ENCODE data around the gene FAM200C.

The FAM200C gene

GRCh38 chr5:160435532-160435931 is 35.7 kb upstream of the FAM200C start:
- Mint-ChIP-seq H3K27me3 (peaks cover 16% of the 10 kb centered on the region), H3K4me3 (no peak overlapping the region), H3K27ac (no peak overlapping the region), H3K4me1 (peaks cover 13% of the 10 kb centered on the region), H3K36me3 (peaks cover 2% of the 10 kb centered on the region), H3K9me3 (no peaks in the 10 kb centered on the region)
- CTCF ChIA-PET: no interaction called here
- no peak for DNase-seq

GRCh38 chr5:160434022-160434531 is 34.2 kb upstream of the FAM200C start:
- CTCF ChIA-PET: no interaction called here
- Mint-ChIP-seq H3K4me1 (peaks cover 10% of the 10 kb centered on the region), H3K9me3 (no peaks in the 10 kb centered on the region), H3K27ac (no peak overlapping the region), H3K27me3 (peaks cover 16% of the 10 kb centered on the region), H3K4me3 (no peak overlapping the region), H3K36me3 (peaks cover 10% of the 10 kb centered on the region)
- no peak for DNase-seq

- CTCF ChIA-PET: no interaction called here
Measured at GRCh38 chr5:160432787-160433186, 32.9 kb upstream of the FAM200C start.

GRCh38 chr5:160432196-160432595 is 32.3 kb upstream of the FAM200C start:
- H3K27ac Mint-ChIP-seq: no peak overlapping the region
- no peaks in the 10 kb centered on the region for H3K9me3 Mint-ChIP-seq
- CTCF ChIA-PET: no interaction called here
- H3K27me3 Mint-ChIP-seq: peaks cover 16% of the 10 kb centered on the region
- no peak overlapping the region for H3K4me3 Mint-ChIP-seq
- peaks cover 2% of the 10 kb centered on the region for H3K4me1 Mint-ChIP-seq
- DNase-seq: no peak
- H3K36me3 Mint-ChIP-seq: peaks cover 28% of the 10 kb centered on the region

More at GRCh38 chr5:160432787-160433186, 32.9 kb upstream of the FAM200C start:
- DNase-seq: no peak
- Mint-ChIP-seq H3K4me1 (no peaks in the 10 kb centered on the region), H3K4me3 (no peak overlapping the region), H3K36me3 (peaks cover 22% of the 10 kb centered on the region), H3K27ac (no peak overlapping the region), H3K27me3 (peaks cover 16% of the 10 kb centered on the region), H3K9me3 (no peaks in the 10 kb centered on the region)

- no peak overlapping the region for H3K27ac Mint-ChIP-seq
- H3K9me3 Mint-ChIP-seq: no peaks in the 10 kb centered on the region
- peaks cover 58% of the 10 kb centered on the region for H3K36me3 Mint-ChIP-seq
- H3K4me3 Mint-ChIP-seq: no peak overlapping the region
- no peaks in the 10 kb centered on the region for H3K27me3 Mint-ChIP-seq
- DNase-seq: no peak
- CTCF ChIA-PET: interaction anchor here (10.3 kb wide), 1 partner anchor 11 kb away, joined by 54 read pairs; no protein-coding TSS in a partner anchor
- peaks cover 34% of the 10 kb centered on the region for H3K4me1 Mint-ChIP-seq
Measured at GRCh38 chr5:160427607-160428006, 27.8 kb upstream of the FAM200C start.

GRCh38 chr5:160423099-160423498 is 23.2 kb upstream of the FAM200C start:
- H3K27ac Mint-ChIP-seq: peak overlapping the region; percentile 71
- peaks cover 70% of the 10 kb centered on the region for H3K4me1 Mint-ChIP-seq
- DNase-seq: no peak
- no peaks in the 10 kb centered on the region for H3K9me3 Mint-ChIP-seq
- CTCF ChIA-PET: interaction anchor here (1.5 to 10.3 kb wide), 2 partner anchors 16 to 206 kb away, joined by 3 to 54 read pairs; no protein-coding TSS in a partner anchor
- peak overlapping the region; percentile 95 for H3K4me3 Mint-ChIP-seq
- no peaks in the 10 kb centered on the region for H3K27me3 Mint-ChIP-seq
- peaks cover 47% of the 10 kb centered on the region for H3K36me3 Mint-ChIP-seq

GRCh38 chr5:160421625-160422258 is 21.9 kb upstream of the FAM200C start, which contains the start of gene PTTG1:
PTTG1 (plus strand) TSS chr5:160421855; CDS start chr5:160422313, 458 bp downstream.
- H3K4me1 Mint-ChIP-seq: peaks cover 77% of the 10 kb centered on the region
- DNase-seq: peak; percentile 95
- H3K36me3 Mint-ChIP-seq: peaks cover 38% of the 10 kb centered on the region
- H3K27me3 Mint-ChIP-seq: no peaks in the 10 kb centered on the region
- no peaks in the 10 kb centered on the region for H3K9me3 Mint-ChIP-seq
- CTCF ChIA-PET: interaction anchor here (1.0 to 10.3 kb wide), 2 partner anchors 17 to 48 kb away, joined by 3 to 54 read pairs; no protein-coding TSS in a partner anchor
- H3K4me3 Mint-ChIP-seq: peak within 1 kb of the TSS; percentile 95
- H3K27ac Mint-ChIP-seq: peak within 1 kb of the TSS; percentile 93

- CTCF ChIA-PET: interaction anchor here (0.7 to 3.4 kb wide), 2 partner anchors 19 to 326 kb away, joined by 3 to 19 read pairs; no protein-coding TSS in a partner anchor
- peaks cover 42% of the 10 kb centered on the region for H3K36me3 Mint-ChIP-seq
- H3K4me1 Mint-ChIP-seq: peaks cover 81% of the 10 kb centered on the region
- H3K27ac Mint-ChIP-seq: peak overlapping the region; percentile 97
- H3K9me3 Mint-ChIP-seq: no peaks in the 10 kb centered on the region
- peak overlapping the region; percentile 92 for H3K4me3 Mint-ChIP-seq
- H3K27me3 Mint-ChIP-seq: no peaks in the 10 kb centered on the region
- DNase-seq: no peak
Measured at GRCh38 chr5:160420331-160420610, 20.4 kb upstream of the FAM200C start.

GRCh38 chr5:160419458-160420330 is 19.8 kb upstream of the FAM200C start:
- Mint-ChIP-seq H3K27ac (peak overlapping the region; percentile 97), H3K9me3 (no peaks in the 10 kb centered on the region), H3K36me3 (peaks cover 40% of the 10 kb centered on the region), H3K4me3 (peak overlapping the region; percentile 92), H3K27me3 (no peaks in the 10 kb centered on the region), H3K4me1 (peaks cover 77% of the 10 kb centered on the region)
- DNase-seq: no peak
- CTCF ChIA-PET: interaction anchor here (0.7 to 3.4 kb wide), 5 partner anchors 19 to 398 kb away, joined by 3 to 19 read pairs (median 3); no protein-coding TSS in a partner anchor

- peak; percentile 95 for DNase-seq
- Mint-ChIP-seq H3K27ac (peak within 1 kb of the TSS; percentile 97), H3K27me3 (no peaks in the 10 kb centered on the region), H3K4me3 (peak within 1 kb of the TSS; percentile 92), H3K9me3 (no peaks in the 10 kb centered on the region), H3K4me1 (peaks cover 68% of the 10 kb centered on the region), H3K36me3 (peaks cover 32% of the 10 kb centered on the region)
- CTCF ChIA-PET: interaction anchor here (0.7 to 3.4 kb wide), 5 partner anchors 12 to 397 kb away, joined by 3 to 19 read pairs (median 3); no protein-coding TSS in a partner anchor
Measured at GRCh38 chr5:160418561-160419457, 19.0 kb upstream of the FAM200C start, which contains the start of gene SLU7. SLU7 (minus strand) TSS chr5:160419081; CDS start chr5:160415294, 3,787 bp downstream.

GRCh38 chr5:160398806-160399205 is 1.0 kb downstream of the FAM200C start:
- Mint-ChIP-seq H3K4me3 (peak overlapping the region; percentile 81), H3K9me3 (no peaks in the 10 kb centered on the region), H3K4me1 (peaks cover 18% of the 10 kb centered on the region), H3K36me3 (peaks cover 11% of the 10 kb centered on the region), H3K27me3 (no peaks in the 10 kb centered on the region), H3K27ac (no peak overlapping the region)
- CTCF ChIA-PET: no interaction called here
- no peak for DNase-seq

- Mint-ChIP-seq H3K4me3 (no peak overlapping the region), H3K27ac (no peak overlapping the region), H3K9me3 (no peaks in the 10 kb centered on the region), H3K4me1 (peaks cover 18% of the 10 kb centered on the region), H3K36me3 (peaks cover 3% of the 10 kb centered on the region), H3K27me3 (no peaks in the 10 kb centered on the region)
- CTCF ChIA-PET: no interaction called here
- DNase-seq: no peak
Measured at GRCh38 chr5:160397492-160397891, 2.4 kb downstream of the FAM200C start.

- no peaks in the 10 kb centered on the region for H3K27me3 Mint-ChIP-seq
- H3K36me3 Mint-ChIP-seq: no peaks in the 10 kb centered on the region
- CTCF ChIA-PET: interaction anchor here (1.6 to 2.1 kb wide), 2 partner anchors 49 to 373 kb away, joined by 5 read pairs; no protein-coding TSS in a partner anchor
Measured at GRCh38 chr5:160395111-160395510, 4.7 kb downstream of the FAM200C start.

More at GRCh38 chr5:160395111-160395510, 4.7 kb downstream of the FAM200C start:
- H3K4me1 Mint-ChIP-seq: peaks cover 12% of the 10 kb centered on the region
- no peak for DNase-seq
- no peak overlapping the region for H3K27ac Mint-ChIP-seq
- H3K9me3 Mint-ChIP-seq: no peaks in the 10 kb centered on the region
- no peak overlapping the region for H3K4me3 Mint-ChIP-seq
